H9 (cell line): ENCODE data around the gene EVPL. TPM values are rescaled to one million over a fixed set of nuclear protein-coding genes. Genes with fewer than 3 reads are reported as not detected.

Source experiments
- DNase-seq: peaks from one replicate; pipeline ENCODE4 v3.0.0-alpha.2; 2017
- H2AFZ ChIP-seq: one replicate; pipeline ENCODE4 v1.6.1; 2013; ENCODE audit warnings: mild to moderate bottlenecking, low read length, control low read depth, moderate library complexity
- H2AK5ac ChIP-seq: 2 replicates; pipeline ENCODE4 v1.6.1; 2013; ENCODE audit warnings: low read length, control low read depth, mixed read lengths; ENCODE audit not compliant: insufficient read length
- H2BK120ac ChIP-seq: one replicate; pipeline ENCODE4 v1.6.1; 2013; ENCODE audit warnings: low read depth, mild to moderate bottlenecking, low read length, control low read depth, inconsistent platforms; ENCODE audit not compliant: poor library complexity, severe bottlenecking
- H2BK12ac ChIP-seq: 2 replicates; pipeline ENCODE4 v1.6.1; 2013; ENCODE audit warnings: low read length, control low read depth, mixed read lengths, low read depth; ENCODE audit not compliant: insufficient read length
- H2BK15ac ChIP-seq: 2 replicates; pipeline ENCODE4 v1.6.1; 2013; ENCODE audit warnings: low read depth, low read length, control low read depth
- H2BK20ac ChIP-seq: one replicate; pipeline ENCODE4 v1.6.1; 2013; ENCODE audit warnings: low read depth, mild to moderate bottlenecking, low read length, control low read depth, inconsistent platforms; ENCODE audit not compliant: poor library complexity, severe bottlenecking
- H2BK5ac ChIP-seq: 2 replicates; pipeline ENCODE4 v1.6.1; 2013; ENCODE audit warnings: low read length, control low read depth, mixed read lengths; ENCODE audit not compliant: insufficient read length
- H3K14ac ChIP-seq: 2 replicates; pipeline ENCODE4 v1.6.1; 2013; ENCODE audit warnings: low read length, control low read depth; ENCODE audit not compliant: insufficient read depth
- H3K18ac ChIP-seq: 2 replicates; pipeline ENCODE4 v1.6.1; 2013; ENCODE audit warnings: low read depth, mild to moderate bottlenecking, mixed read lengths, low read length, control low read depth; ENCODE audit not compliant: insufficient read length
- H3K23ac ChIP-seq: 2 replicates; pipeline ENCODE4 v1.6.1; 2013; ENCODE audit warnings: low read length, control low read depth, mixed read lengths, low read depth; ENCODE audit not compliant: insufficient read length
- H3K23me2 ChIP-seq: 2 replicates; pipeline ENCODE4 v1.6.1; 2013; ENCODE audit warnings: low read depth, mild to moderate bottlenecking, mixed read lengths, low read length, control low read depth; ENCODE audit not compliant: insufficient read length, poor library complexity, severe bottlenecking
- H3K27ac ChIP-seq: 2 replicates; pipeline ENCODE4 v1.5.1; 2013; ENCODE audit warnings: low read length, control low read depth, mixed read lengths, low read depth; ENCODE audit not compliant: insufficient read length
- H3K27me3 ChIP-seq: 2 replicates; pipeline ENCODE4 v1.6.1; 2013; ENCODE audit warnings: low read length, control low read depth, inconsistent platforms; ENCODE audit not compliant: insufficient read depth
- H3K4ac ChIP-seq: 2 replicates; pipeline ENCODE4 v1.6.1; 2013; ENCODE audit warnings: low read depth, mild to moderate bottlenecking, control low read depth, inconsistent platforms, low read length, moderate library complexity
- H3K4me1 ChIP-seq: 2 replicates; pipeline ENCODE4 v1.6.1; 2013; ENCODE audit warnings: low read length, control low read depth, inconsistent platforms; ENCODE audit not compliant: insufficient read depth
- H3K4me2 ChIP-seq: 2 replicates; pipeline ENCODE4 v1.6.1; 2013; ENCODE audit warnings: low read length, control low read depth, mixed read lengths; ENCODE audit not compliant: insufficient read length, insufficient read depth
- H3K56ac ChIP-seq: 2 replicates; pipeline ENCODE4 v1.6.1; 2013; ENCODE audit warnings: low read depth, mild to moderate bottlenecking, mixed read lengths, low read length, control low read depth; ENCODE audit not compliant: insufficient read length
- H3K79me1 ChIP-seq: 2 replicates; pipeline ENCODE4 v1.6.1; 2013; ENCODE audit warnings: low read depth, mild to moderate bottlenecking, moderate library complexity, low read length, control low read depth, inconsistent platforms; ENCODE audit not compliant: insufficient read depth, poor library complexity, severe bottlenecking
- H3K79me2 ChIP-seq: 2 replicates; pipeline ENCODE4 v1.6.1; 2013; ENCODE audit warnings: low read length, control low read depth, inconsistent platforms; ENCODE audit not compliant: insufficient read depth
- H3K9ac ChIP-seq: 2 replicates; pipeline ENCODE4 v1.6.1; 2013; ENCODE audit warnings: low read length, control low read depth, mixed read lengths; ENCODE audit not compliant: insufficient read length; ENCODE audit errors: extremely low read depth
- H3K9me3 ChIP-seq: one replicate; pipeline ENCODE4 v1.6.1; 2013; ENCODE audit warnings: low read depth, low read length, inconsistent platforms; ENCODE audit not compliant: control insufficient read depth
- H3T11ph ChIP-seq: one replicate; pipeline ENCODE4 v1.6.1; 2013; ENCODE audit warnings: mild to moderate bottlenecking, low read length, control low read depth, inconsistent platforms
- H4K20me1 ChIP-seq: one replicate; pipeline ENCODE4 v1.6.1; 2013; ENCODE audit not compliant: control insufficient read depth, insufficient read length, insufficient read depth
- H4K5ac ChIP-seq: 2 replicates; pipeline ENCODE4 v1.6.1; 2013; ENCODE audit warnings: low read depth, mild to moderate bottlenecking, mixed read lengths, low read length, control low read depth; ENCODE audit not compliant: insufficient read length
- H4K8ac ChIP-seq: replicated peaks from 2 replicates; pipeline ENCODE4 v1.6.1; 2013; ENCODE audit warnings: low read length, control low read depth, mixed read lengths, low read depth; ENCODE audit not compliant: insufficient read length
- H4K91ac ChIP-seq: 2 replicates; pipeline ENCODE4 v1.6.1; 2013; ENCODE audit warnings: low read depth, mild to moderate bottlenecking, moderate library complexity, mixed read lengths, low read length, control low read depth; ENCODE audit not compliant: insufficient read length
- H3K27ac Mint-ChIP-seq, 3 experiments: 2 replicates in 2 of 3; 3 replicates in 1 of 3; pipeline ENCODE4 v1.8.0; 2020 to 2021; ENCODE audit warnings: mixed read lengths in 3 of 3, mild to moderate bottlenecking in 1 of 3, moderate library complexity in 1 of 3
- H3K27me3 Mint-ChIP-seq: 2 replicates; pipeline ENCODE4 v1.8.0; 2021; ENCODE audit warnings: low read depth, mild to moderate bottlenecking, moderate library complexity, mixed read lengths
- H3K36me3 Mint-ChIP-seq, 3 experiments: 2 replicates in 2 of 3; 3 replicates in 1 of 3; pipeline ENCODE4 v1.8.0; 2020 to 2021; ENCODE audit warnings: low read depth in 3 of 3, mixed read lengths in 3 of 3; ENCODE audit not compliant: insufficient read depth in 1 of 3
- H3K4me1 Mint-ChIP-seq, 2 experiments: 2 replicates each; pipeline ENCODE4 v1.8.0; 2020; ENCODE audit warnings: mixed read lengths in 2 of 2
- H3K4me3 Mint-ChIP-seq, 2 experiments: 2 replicates in 1 of 2; 3 replicates in 1 of 2; pipeline ENCODE4 v1.8.0; 2020 to 2021; ENCODE audit warnings: mild to moderate bottlenecking in 2 of 2, mixed read lengths in 2 of 2, moderate library complexity in 1 of 2
- H3K9me3 Mint-ChIP-seq, 2 experiments: 2 replicates in 1 of 2; 3 replicates in 1 of 2; pipeline ENCODE4 v1.8.0; 2020; ENCODE audit warnings: mild to moderate bottlenecking in 2 of 2, mixed read lengths in 2 of 2, moderate library complexity in 1 of 2
- WGBS: extraction: QIAGEN DNeasy Blood & Tissue Kit; methylation state at CpG from one replicate; pipeline ENCODE4 v1.1.7; 2013; ENCODE audit warnings: missing lambda C conversion rate, low lambda C conversion rate, mixed read lengths; ENCODE audit not compliant: insufficient read length; ENCODE audit errors: extremely low coverage; 5-methylcytosine and 5-hydroxymethylcytosine counted together
- total RNA-seq: library from RNA; stranded (reverse); gene quantifications from 2 replicates; pipeline ENCODE4 v1.2.1, GENCODE V29; 2021
- TF ChIP-seq, protein P1 (sequence below): fragments of 200-600 bp; sonication (generic); conservative IDR thresholded peaks from 3 replicates; pipeline ENCODE4 v1.8.0; 2021; ENCODE audit warnings: antibody characterized with exemption, mild to moderate bottlenecking

Gene EVPL
- total RNA-seq, 1 experiment from 2014 or later = 0.48 TPM

GRCh38 chr17:75959051-75959838 is 67.9 kb downstream of the EVPL start:
- Histone ChIP-seq H3K27me3 (no peaks in the 10 kb centered on the region), H4K5ac (no peak overlapping the region), H2BK120ac (no peak overlapping the region), H3K14ac (no peak overlapping the region), H3K4me2 (peak overlapping the region; percentile 43), H2BK5ac (no peak overlapping the region), H2AK5ac (no peak overlapping the region), H2BK12ac (no peak overlapping the region), H3T11ph (no peak overlapping the region), H3K79me2 (no peaks in the 10 kb centered on the region), H4K20me1 (no peaks in the 10 kb centered on the region), H2BK20ac (no peak overlapping the region), H3K18ac (no peak overlapping the region), H3K4ac (no peak overlapping the region), H3K23me2 (no peaks in the 10 kb centered on the region), H3K56ac (no peak overlapping the region), H3K9ac (no peak overlapping the region), H3K4me1 (peaks cover 7% of the 10 kb centered on the region; the same call in 1 of the 2 replicates), H2BK15ac (no peak overlapping the region), H3K23ac (no peak overlapping the region), H4K91ac (no peak overlapping the region), H3K9me3 (no peaks in the 10 kb centered on the region), H3K27ac (no peak overlapping the region), H4K8ac (no peak overlapping the region), H3K79me1 (no peaks in the 10 kb centered on the region), H2AFZ (no peak overlapping the region)
- Mint-ChIP-seq H3K27me3 (no peaks in the 10 kb centered on the region), H3K27ac (peak overlapping the region in 2 of 3 experiments; percentile 55 to 84; a peak in 6 of 7 replicates), H3K4me3 (peak overlapping the region; percentile 7 to 22; a peak in 2 of 5 replicates), H3K9me3 (no peaks in the 10 kb centered on the region), H3K36me3 (peaks cover 8 to 23% (median 22%) of the 10 kb centered on the region in 3 experiments; a peak in 6 of 7 replicates), H3K4me1 (peaks cover 19 to 23% of the 10 kb centered on the region in 2 experiments)
- no peak for DNase-seq
- TF ChIP-seq, protein P1, sequence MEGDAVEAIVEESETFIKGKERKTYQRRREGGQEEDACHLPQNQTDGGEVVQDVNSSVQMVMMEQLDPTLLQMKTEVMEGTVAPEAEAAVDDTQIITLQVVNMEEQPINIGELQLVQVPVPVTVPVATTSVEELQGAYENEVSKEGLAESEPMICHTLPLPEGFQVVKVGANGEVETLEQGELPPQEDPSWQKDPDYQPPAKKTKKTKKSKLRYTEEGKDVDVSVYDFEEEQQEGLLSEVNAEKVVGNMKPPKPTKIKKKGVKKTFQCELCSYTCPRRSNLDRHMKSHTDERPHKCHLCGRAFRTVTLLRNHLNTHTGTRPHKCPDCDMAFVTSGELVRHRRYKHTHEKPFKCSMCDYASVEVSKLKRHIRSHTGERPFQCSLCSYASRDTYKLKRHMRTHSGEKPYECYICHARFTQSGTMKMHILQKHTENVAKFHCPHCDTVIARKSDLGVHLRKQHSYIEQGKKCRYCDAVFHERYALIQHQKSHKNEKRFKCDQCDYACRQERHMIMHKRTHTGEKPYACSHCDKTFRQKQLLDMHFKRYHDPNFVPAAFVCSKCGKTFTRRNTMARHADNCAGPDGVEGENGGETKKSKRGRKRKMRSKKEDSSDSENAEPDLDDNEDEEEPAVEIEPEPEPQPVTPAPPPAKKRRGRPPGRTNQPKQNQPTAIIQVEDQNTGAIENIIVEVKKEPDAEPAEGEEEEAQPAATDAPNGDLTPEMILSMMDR = no peak
- WGBS = no CpG with 5 or more reads among the region's 8 CpGs

Other genes starting within 250 kb of the EVPL start
- 35.6 and 36.4 TPM in 2 replicates for gene UNK, start 242.5 kb downstream of the EVPL start, total RNA-seq
- gene UNC13D, start 182.9 kb downstream of the EVPL start, total RNA-seq = 6.3 and 6.8 TPM in 2 replicates
- gene WBP2, start 172.0 kb downstream of the EVPL start, total RNA-seq = 59.2 and 63.2 TPM in 2 replicates
- 5.5 and 6.9 TPM in 2 replicates for gene TRIM47, start 148.7 kb downstream of the EVPL start, total RNA-seq
- 34.1 and 39.6 TPM in 2 replicates for gene TRIM65, start 130.4 kb downstream of the EVPL start, total RNA-seq
- 108 and 118 TPM in 2 replicates for gene MRPL38, start 122.4 kb downstream of the EVPL start, total RNA-seq
- gene FBF1, start 86.3 kb downstream of the EVPL start, total RNA-seq = 8.3 and 9.7 TPM in 2 replicates
- 27.2 and 27.4 TPM in 2 replicates for gene ACOX1, start 48.1 kb downstream of the EVPL start, total RNA-seq
- gene TEN1, start 48.1 kb downstream of the EVPL start, total RNA-seq = 19.3 and 19.9 TPM in 2 replicates
- 11.7 and 14.3 TPM in 2 replicates for gene CDK3, start 26.5 kb downstream of the EVPL start, total RNA-seq
- 85.1 and 86.1 TPM in 2 replicates for gene SRP68, start 45.2 kb upstream of the EVPL start, total RNA-seq
- 0.79 and 0.81 TPM in 2 replicates for gene GALR2, start 47.5 kb upstream of the EVPL start, total RNA-seq
- gene ZACN, start 51.9 kb upstream of the EVPL start, total RNA-seq = 0.09 and 0.31 TPM in 2 replicates
- gene EXOC7, start 76.5 kb upstream of the EVPL start, total RNA-seq = 160 and 162 TPM in 2 replicates
- 3.7 and 4.0 TPM in 2 replicates for gene FOXJ1, start 113.9 kb upstream of the EVPL start, total RNA-seq
- gene RNF157, start 213.2 kb upstream of the EVPL start, total RNA-seq = 7.7 and 9.9 TPM in 2 replicates
- gene UBALD2, start 238.0 kb upstream of the EVPL start, total RNA-seq = 25.8 and 26.7 TPM in 2 replicates